ENCODE results near the gene PLGRKT. TPM values are rescaled to one million over a fixed set of nuclear protein-coding genes. Genes with fewer than 3 reads are reported as not detected.

The PLGRKT gene
- total RNA-seq, 1 experiment from 2014 or later, result 15.1 TPM

DNA sequence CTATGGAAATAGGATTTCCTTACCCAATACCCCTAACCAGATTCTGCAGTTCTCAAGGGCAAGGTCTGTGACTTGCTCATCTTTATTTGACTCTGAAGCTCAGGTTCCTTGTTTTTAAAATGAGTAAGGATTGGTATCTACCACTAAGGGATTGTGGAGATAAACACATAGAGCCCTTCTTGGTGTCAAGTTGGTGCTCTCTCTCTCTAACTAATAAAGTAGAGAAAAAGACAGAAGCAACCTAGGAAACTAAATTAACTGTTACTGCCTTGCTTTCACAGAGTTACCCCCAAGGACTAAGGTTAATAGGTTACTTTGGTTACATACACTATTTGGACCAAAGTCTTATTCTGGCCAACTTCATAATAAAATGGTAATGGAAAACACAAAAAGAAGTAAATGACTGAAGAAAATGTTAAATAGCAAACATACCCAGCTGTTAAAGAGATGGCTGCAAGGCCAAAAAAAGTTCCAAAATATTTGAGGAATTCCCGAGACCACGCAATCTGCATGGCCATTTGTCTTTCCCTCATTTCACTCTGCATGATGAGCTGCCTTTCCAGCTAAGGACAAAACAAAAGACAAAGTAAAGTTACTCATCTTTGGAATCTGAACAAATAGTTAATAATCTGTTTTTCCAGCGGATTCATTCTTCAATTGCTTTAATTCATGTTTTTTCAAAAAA, 76.3 kb downstream of the PLGRKT start:
- no peaks in the 10 kb centered on the region for H3K36me3 Mint-ChIP-seq (ENCODE audit: insufficient read depth, unreplicated experiment)
- no peaks in the 10 kb centered on the region for H3K27me3 Mint-ChIP-seq (ENCODE audit: unreplicated experiment)
- H3K27ac Mint-ChIP-seq (ENCODE audit: unreplicated experiment), result no peak overlapping the region
- BruUV-seq (replicated peaks), result no TSS peak
- no peak for DNase-seq
- no peaks in the 10 kb centered on the region for H3K4me1 Mint-ChIP-seq (ENCODE audit: low read depth, unreplicated experiment)
- TF ChIP-seq, protein P1, sequence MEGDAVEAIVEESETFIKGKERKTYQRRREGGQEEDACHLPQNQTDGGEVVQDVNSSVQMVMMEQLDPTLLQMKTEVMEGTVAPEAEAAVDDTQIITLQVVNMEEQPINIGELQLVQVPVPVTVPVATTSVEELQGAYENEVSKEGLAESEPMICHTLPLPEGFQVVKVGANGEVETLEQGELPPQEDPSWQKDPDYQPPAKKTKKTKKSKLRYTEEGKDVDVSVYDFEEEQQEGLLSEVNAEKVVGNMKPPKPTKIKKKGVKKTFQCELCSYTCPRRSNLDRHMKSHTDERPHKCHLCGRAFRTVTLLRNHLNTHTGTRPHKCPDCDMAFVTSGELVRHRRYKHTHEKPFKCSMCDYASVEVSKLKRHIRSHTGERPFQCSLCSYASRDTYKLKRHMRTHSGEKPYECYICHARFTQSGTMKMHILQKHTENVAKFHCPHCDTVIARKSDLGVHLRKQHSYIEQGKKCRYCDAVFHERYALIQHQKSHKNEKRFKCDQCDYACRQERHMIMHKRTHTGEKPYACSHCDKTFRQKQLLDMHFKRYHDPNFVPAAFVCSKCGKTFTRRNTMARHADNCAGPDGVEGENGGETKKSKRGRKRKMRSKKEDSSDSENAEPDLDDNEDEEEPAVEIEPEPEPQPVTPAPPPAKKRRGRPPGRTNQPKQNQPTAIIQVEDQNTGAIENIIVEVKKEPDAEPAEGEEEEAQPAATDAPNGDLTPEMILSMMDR (IDR thresholded peaks at IDR 0.05; ENCODE audit: unreplicated experiment), result no peak
- H3K4me3 Mint-ChIP-seq (ENCODE audit: low read depth, unreplicated experiment), result no peak overlapping the region
- H3K9me3 Mint-ChIP-seq (ENCODE audit: low read depth, unreplicated experiment), result no peaks in the 10 kb centered on the region
- intact Hi-C loops (cut with micrococcal nuclease; ENCODE audit: unreplicated experiment), result no loop called here
- CTCF ChIA-PET, result no interaction called here

DNA sequence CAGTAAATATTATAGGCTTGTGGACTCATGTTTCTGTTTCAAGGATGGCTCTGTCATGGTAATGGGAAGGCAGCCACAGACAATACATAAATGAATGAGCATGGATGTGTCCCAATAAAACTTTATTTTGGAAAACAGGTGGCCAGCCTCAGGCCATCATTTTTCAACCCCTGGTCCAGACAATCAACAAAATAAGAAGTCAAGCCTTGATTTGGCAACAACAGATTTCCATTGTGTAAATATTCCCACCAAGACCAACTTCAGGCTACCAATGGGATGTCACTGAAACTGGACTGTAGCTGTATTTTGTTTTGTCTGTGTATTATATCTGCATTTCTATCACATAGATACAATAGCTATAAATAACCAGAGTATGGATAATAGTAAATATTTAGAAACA, 77.4 kb downstream of the PLGRKT start:
- no peaks in the 10 kb centered on the region for H3K36me3 Mint-ChIP-seq (ENCODE audit: insufficient read depth, unreplicated experiment)
- H3K4me1 Mint-ChIP-seq (ENCODE audit: low read depth, unreplicated experiment), result no peaks in the 10 kb centered on the region
- TF ChIP-seq, protein P1 (IDR thresholded peaks at IDR 0.05; ENCODE audit: unreplicated experiment), result no peak
- BruUV-seq (replicated peaks), result no TSS peak
- no peaks in the 10 kb centered on the region for H3K27me3 Mint-ChIP-seq (ENCODE audit: unreplicated experiment)
- H3K27ac Mint-ChIP-seq (ENCODE audit: unreplicated experiment), result no peak overlapping the region
- intact Hi-C loops (cut with micrococcal nuclease; ENCODE audit: unreplicated experiment), result no loop called here
- CTCF ChIA-PET, result interaction anchor here (1.0 kb wide), 1 partner anchor 10 kb away, joined by 3 read pairs; no protein-coding TSS in a partner anchor
- no peak overlapping the region for H3K4me3 Mint-ChIP-seq (ENCODE audit: low read depth, unreplicated experiment)
- H3K9me3 Mint-ChIP-seq (ENCODE audit: low read depth, unreplicated experiment), result no peaks in the 10 kb centered on the region
- DNase-seq, result no peak

DNA sequence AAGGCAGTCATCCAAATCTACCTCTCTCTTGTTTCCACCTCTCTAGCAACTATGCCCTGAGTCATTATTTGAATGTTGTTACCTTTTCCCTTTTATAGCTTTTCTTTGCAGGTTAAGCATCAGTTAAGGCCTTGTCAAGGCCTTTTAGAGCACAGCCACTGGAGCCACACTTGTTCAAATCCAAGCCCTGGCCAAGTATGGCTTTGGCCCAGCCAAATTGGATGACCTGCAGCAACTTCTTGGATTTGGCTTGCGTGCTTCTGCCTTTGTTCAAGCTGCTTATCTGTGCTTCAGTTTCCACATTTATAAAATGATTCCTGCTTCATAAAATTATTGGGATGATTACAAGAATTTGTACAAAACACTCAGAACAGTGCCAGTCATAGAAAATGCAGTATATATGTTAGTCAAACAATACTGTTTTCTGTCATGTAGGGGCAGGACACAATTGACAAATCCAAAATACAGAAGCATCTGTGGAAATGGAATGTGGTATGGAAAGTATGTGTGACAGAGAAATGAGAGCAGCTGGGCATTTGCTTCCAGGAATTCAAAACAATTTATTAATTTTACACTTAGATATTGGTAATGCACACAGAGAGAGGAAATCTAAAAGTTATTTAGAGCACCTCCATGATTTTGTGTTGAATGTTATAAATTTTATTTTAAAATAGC, 80.2 kb downstream of the PLGRKT start:
- Mint-ChIP-seq H3K27ac (ENCODE audit: unreplicated experiment) (no peak overlapping the region), H3K4me1 (ENCODE audit: low read depth, unreplicated experiment) (no peaks in the 10 kb centered on the region), H3K4me3 (ENCODE audit: low read depth, unreplicated experiment) (no peak overlapping the region), H3K27me3 (ENCODE audit: unreplicated experiment) (no peaks in the 10 kb centered on the region), H3K9me3 (ENCODE audit: low read depth, unreplicated experiment) (no peaks in the 10 kb centered on the region), H3K36me3 (ENCODE audit: insufficient read depth, unreplicated experiment) (no peaks in the 10 kb centered on the region)
- DNase-seq, result no peak
- CTCF ChIA-PET, result no interaction called here
- BruUV-seq (replicated peaks), result no TSS peak
- intact Hi-C loops (cut with micrococcal nuclease; ENCODE audit: unreplicated experiment), result no loop called here
- TF ChIP-seq, protein P1 (IDR thresholded peaks at IDR 0.05; ENCODE audit: unreplicated experiment), result no peak

DNA sequence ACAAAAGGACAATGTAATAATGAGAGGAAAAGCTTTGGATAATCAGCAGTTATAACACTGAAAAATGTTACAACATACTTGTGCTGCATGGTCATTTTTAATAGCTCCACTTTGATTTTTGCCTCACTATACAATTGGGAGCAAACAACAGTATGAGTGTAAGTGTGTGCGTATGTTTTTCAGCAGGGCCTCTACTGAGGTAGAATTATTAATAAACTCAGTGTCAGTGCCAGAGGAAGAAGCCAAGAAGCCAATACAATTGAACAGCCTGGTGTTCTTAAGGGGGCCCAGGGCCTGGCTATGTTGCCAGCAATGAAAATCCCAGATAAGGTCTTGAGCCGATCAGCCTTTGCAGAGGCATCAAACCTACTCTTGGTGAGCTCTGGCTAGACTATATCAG, 81.9 kb downstream of the PLGRKT start:
- no TSS peak for BruUV-seq (replicated peaks)
- Mint-ChIP-seq H3K4me3 (ENCODE audit: low read depth, unreplicated experiment) (no peak overlapping the region), H3K9me3 (ENCODE audit: low read depth, unreplicated experiment) (no peaks in the 10 kb centered on the region), H3K36me3 (ENCODE audit: insufficient read depth, unreplicated experiment) (no peaks in the 10 kb centered on the region), H3K4me1 (ENCODE audit: low read depth, unreplicated experiment) (no peaks in the 10 kb centered on the region), H3K27ac (ENCODE audit: unreplicated experiment) (no peak overlapping the region), H3K27me3 (ENCODE audit: unreplicated experiment) (no peaks in the 10 kb centered on the region)
- TF ChIP-seq, protein P1 (IDR thresholded peaks at IDR 0.05; ENCODE audit: unreplicated experiment), result no peak
- CTCF ChIA-PET, result no interaction called here
- DNase-seq, result no peak
- intact Hi-C loops (cut with micrococcal nuclease; ENCODE audit: unreplicated experiment), result no loop called here
